HG03108 (cell line): ENCODE data around the gene BAIAP2L1.

Source experiments
- ATAC-seq: cut with Tn5 transposase; IDR thresholded peaks from one replicate; pipeline ENCODE4 v1.9.1; 2021; ENCODE audit warnings: moderate library complexity; ENCODE audit not compliant: unreplicated experiment

BAIAP2L1 gene

GRCh38 chr7:98360221-98361130 is 40.4 kb downstream of the BAIAP2L1 start:
- ATAC-seq = no peak

- no peak for ATAC-seq
Measured at GRCh38 chr7:98359395-98359794, 41.5 kb downstream of the BAIAP2L1 start.

- ATAC-seq = no peak
Measured at GRCh38 chr7:98358706-98359105, 42.2 kb downstream of the BAIAP2L1 start.

- no peak for ATAC-seq
Measured at GRCh38 chr7:98357751-98358161, 43.1 kb downstream of the BAIAP2L1 start.

GRCh38 chr7:98355250-98355538 is 45.7 kb downstream of the BAIAP2L1 start:
- no peak for ATAC-seq

GRCh38 chr7:98354511-98355249 is 46.2 kb downstream of the BAIAP2L1 start:
- ATAC-seq = no peak

- ATAC-seq = no peak
Measured at GRCh38 chr7:98354052-98354451, 46.8 kb downstream of the BAIAP2L1 start.

- ATAC-seq = no peak
Measured at GRCh38 chr7:98352621-98353020, 48.3 kb downstream of the BAIAP2L1 start.

GRCh38 chr7:98351136-98351535 is 49.8 kb downstream of the BAIAP2L1 start:
- no peak for ATAC-seq

- no peak for ATAC-seq
Measured at GRCh38 chr7:98348726-98349474, 52.0 kb downstream of the BAIAP2L1 start.

GRCh38 chr7:98346515-98347069 is 54.3 kb downstream of the BAIAP2L1 start:
- ATAC-seq = no peak

- ATAC-seq = no peak
Measured at GRCh38 chr7:98341106-98341505, 59.8 kb downstream of the BAIAP2L1 start.

- ATAC-seq = no peak
Measured at GRCh38 chr7:98339043-98339442, 61.8 kb downstream of the BAIAP2L1 start.

GRCh38 chr7:98338441-98338840 is 62.4 kb downstream of the BAIAP2L1 start:
- ATAC-seq = no peak

- ATAC-seq = no peak
Measured at GRCh38 chr7:98335411-98335977, 65.4 kb downstream of the BAIAP2L1 start.

GRCh38 chr7:98334081-98334480 is 66.8 kb downstream of the BAIAP2L1 start:
- ATAC-seq = no peak

GRCh38 chr7:98330926-98331529 is 69.9 kb downstream of the BAIAP2L1 start:
- no peak for ATAC-seq

GRCh38 chr7:98329791-98330373 is 71.0 kb downstream of the BAIAP2L1 start:
- no peak for ATAC-seq

GRCh38 chr7:98329100-98329790 is 71.6 kb downstream of the BAIAP2L1 start:
- no peak for ATAC-seq

- ATAC-seq = no peak
Measured at GRCh38 chr7:98324782-98325181, 76.1 kb downstream of the BAIAP2L1 start.
